Fibroblast of mammary gland (primary cell): ENCODE data around the gene NSMCE4A.
"Not testable (repeated sequence)": the region's sequence is repeated elsewhere in the genome, so short reads cannot be mapped to it uniquely, and the experiment has no call there.

Experiments used
- DNase-seq: peaks from one replicate; pipeline ENCODE4 v3.0.0-alpha.2; 2010; ENCODE audit warnings: low read depth
- H3K4me3 ChIP-seq: 2 replicates; pipeline ENCODE4 v1.5.1; 2011; ENCODE audit warnings: low read depth, mild to moderate bottlenecking, low read length, moderate library complexity; ENCODE audit not compliant: control insufficient read depth
- TF ChIP-seq, protein P1 (sequence below): conservative IDR thresholded peaks from 2 replicates; pipeline ENCODE4 v1.5.1; 2011; ENCODE audit warnings: low read depth, low read length, inconsistent platforms; ENCODE audit not compliant: control insufficient read depth, insufficient read depth

NSMCE4A gene, protein sequence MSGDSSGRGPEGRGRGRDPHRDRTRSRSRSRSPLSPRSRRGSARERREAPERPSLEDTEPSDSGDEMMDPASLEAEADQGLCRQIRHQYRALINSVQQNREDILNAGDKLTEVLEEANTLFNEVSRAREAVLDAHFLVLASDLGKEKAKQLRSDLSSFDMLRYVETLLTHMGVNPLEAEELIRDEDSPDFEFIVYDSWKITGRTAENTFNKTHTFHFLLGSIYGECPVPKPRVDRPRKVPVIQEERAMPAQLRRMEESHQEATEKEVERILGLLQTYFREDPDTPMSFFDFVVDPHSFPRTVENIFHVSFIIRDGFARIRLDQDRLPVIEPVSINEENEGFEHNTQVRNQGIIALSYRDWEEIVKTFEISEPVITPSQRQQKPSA

DNA sequence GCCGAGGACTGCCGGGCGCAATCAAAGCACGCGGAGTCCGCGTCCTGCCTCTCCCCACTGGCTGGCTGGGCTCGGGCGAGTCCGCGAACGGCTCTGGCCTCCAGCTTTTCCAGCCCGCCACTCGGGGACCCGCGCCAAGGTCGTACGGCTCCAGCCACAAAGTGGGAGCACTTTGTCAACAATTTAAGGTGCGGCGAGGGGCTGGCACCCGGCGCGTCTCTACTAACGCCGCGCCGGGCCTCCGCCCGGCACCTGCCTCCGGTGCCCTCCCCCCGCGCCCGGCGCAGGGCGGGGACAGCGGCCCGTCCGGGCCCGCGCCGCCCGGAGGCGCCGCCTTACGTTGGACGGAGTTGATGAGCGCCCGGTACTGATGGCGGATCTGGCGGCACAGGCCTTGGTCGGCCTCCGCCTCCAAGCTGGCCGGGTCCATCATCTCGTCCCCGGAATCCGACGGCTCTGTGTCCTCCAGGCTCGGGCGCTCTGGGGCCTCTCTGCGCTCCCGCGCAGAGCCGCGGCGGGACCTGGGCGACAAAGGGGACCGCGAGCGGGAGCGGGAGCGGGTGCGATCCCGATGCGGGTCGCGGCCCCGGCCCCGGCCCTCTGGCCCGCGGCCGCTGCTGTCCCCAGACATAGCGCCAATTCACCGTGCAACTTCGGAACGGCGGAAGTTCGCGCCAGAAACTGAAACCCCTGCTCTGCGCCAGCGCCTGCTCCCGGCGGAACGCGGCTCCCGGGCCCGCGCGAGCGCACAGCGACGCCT, at the start of gene NSMCE4A:
NSMCE4A (minus strand) TSS at position 683 of the 760 bp plus-strand sequence; CDS start at position 631, 52 bp downstream.
- TF ChIP-seq, protein P1, sequence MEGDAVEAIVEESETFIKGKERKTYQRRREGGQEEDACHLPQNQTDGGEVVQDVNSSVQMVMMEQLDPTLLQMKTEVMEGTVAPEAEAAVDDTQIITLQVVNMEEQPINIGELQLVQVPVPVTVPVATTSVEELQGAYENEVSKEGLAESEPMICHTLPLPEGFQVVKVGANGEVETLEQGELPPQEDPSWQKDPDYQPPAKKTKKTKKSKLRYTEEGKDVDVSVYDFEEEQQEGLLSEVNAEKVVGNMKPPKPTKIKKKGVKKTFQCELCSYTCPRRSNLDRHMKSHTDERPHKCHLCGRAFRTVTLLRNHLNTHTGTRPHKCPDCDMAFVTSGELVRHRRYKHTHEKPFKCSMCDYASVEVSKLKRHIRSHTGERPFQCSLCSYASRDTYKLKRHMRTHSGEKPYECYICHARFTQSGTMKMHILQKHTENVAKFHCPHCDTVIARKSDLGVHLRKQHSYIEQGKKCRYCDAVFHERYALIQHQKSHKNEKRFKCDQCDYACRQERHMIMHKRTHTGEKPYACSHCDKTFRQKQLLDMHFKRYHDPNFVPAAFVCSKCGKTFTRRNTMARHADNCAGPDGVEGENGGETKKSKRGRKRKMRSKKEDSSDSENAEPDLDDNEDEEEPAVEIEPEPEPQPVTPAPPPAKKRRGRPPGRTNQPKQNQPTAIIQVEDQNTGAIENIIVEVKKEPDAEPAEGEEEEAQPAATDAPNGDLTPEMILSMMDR: no peak
- peak; percentile 68 for DNase-seq
- peak within 1 kb of the TSS; percentile 80 for H3K4me3 ChIP-seq

DNA sequence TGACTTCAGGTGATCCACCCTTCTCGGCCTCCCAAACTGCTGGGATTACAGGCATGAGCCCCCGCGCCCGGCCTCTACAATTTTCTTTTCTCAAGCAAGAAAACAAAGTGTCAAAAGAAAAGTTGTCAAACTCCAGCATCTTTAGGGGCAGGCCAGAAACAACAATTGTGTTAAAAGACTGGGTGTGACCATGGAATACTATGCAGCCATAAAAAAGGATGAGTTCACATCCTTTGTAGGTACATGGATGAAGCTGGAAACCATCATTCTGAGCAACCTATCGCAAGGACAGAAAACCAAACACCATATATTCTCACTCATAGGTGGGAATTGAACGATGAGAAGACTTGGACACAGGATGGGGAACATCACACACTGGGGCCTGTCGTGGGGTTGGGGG, 48.2 kb upstream of the NSMCE4A start:
- not testable (repeated sequence) for DNase-seq, H3K4me3 ChIP-seq

DNA sequence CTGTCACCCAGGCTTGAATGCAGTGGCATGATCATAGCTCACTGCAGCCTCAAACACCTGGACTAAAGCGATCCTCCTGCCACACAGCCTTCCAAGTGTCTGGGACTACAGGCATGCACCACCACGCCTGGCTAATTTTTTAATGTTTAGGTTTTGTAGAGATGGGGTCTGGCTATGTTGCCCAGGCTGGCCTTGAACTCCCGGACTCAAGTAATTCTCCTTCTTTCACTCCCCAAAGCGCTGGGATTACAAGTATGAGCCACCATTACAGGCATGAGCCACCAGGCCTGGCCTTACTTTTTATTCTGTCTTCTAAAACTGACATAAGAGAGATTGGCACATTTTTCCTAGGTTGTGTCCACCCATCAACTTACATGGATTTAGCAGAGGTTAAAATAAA, 47.3 kb upstream of the NSMCE4A start:
- TF ChIP-seq, protein P1: no peak

GRCh38 chr10:122021828-122022227, 46.8 kb upstream of the NSMCE4A start:
- TF ChIP-seq, protein P1: no peak
- no peak overlapping the region for H3K4me3 ChIP-seq
- no peak for DNase-seq

More for the DNA sequence above, 47.3 kb upstream of the NSMCE4A start:
- no peak for DNase-seq
- H3K4me3 ChIP-seq: no peak overlapping the region

DNA sequence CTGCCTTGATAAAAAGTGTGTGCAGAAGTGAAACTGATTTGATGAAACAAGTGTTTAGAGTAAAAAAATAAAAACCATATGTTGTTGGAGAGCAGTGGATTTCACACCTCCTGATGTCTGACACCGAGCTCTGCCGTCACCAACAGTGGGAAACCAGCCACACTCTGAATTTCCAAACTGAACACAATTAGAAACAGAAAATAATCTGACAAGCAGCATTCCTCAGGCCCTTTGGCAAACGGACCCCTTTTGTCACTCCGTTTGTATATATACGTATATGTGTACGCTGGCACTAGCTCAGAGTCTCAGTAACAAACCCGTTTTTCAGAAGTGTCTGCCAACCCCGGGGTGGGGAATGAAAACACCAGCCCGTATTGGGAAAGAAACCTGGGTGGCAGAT, 46.4 kb upstream of the NSMCE4A start:
- H3K4me3 ChIP-seq: no peak overlapping the region
- TF ChIP-seq, protein P1: no peak
- peak; percentile 62 for DNase-seq

GRCh38 chr10:122020226-122020625, 45.2 kb upstream of the NSMCE4A start:
- TF ChIP-seq, protein P1: no peak
- no peak for DNase-seq
- no peak overlapping the region for H3K4me3 ChIP-seq

GRCh38 chr10:122019414-122019975, 44.5 kb upstream of the NSMCE4A start:
- DNase-seq: no peak
- TF ChIP-seq, protein P1: no peak
- no peak overlapping the region for H3K4me3 ChIP-seq
